B cell (primary cell): Measurements from ENCODE around the gene FARP1. TPM values are rescaled to one million over a fixed set of nuclear protein-coding genes. Genes with fewer than 3 reads are reported as not detected.

ENCODE experiments used
- ATAC-seq: fragments of 200-7000 bp; cut with Tn5 transposase; one replicate; pipeline ENCODE4 v1.10.0; 2021; ENCODE audit warnings: low read depth, mild to moderate bottlenecking, moderate number of reproducible peaks, moderate library complexity
- CTCF ChIA-PET: fragments of 350-600 bp; sonication (Branson Sonifier 250); formaldehyde crosslinking; loops from one replicate; lab custom pipeline; 2021; ENCODE audit warnings: antibody characterized with exemption, inconsistent platforms; lab: Charles Lee
- POLR2A ChIA-PET: fragments of 350-600 bp; sonication (Branson Sonifier 250); formaldehyde crosslinking; loops from one replicate; lab custom pipeline; 2021; ENCODE audit warnings: antibody characterized with exemption; lab: Charles Lee
- DNase-seq: peaks from one replicate; pipeline ENCODE4 v3.0.0; 2013
- H2AFZ ChIP-seq: 2 replicates; pipeline ENCODE4 v1.6.1; 2012; ENCODE audit warnings: mild to moderate bottlenecking, low read depth, low read length; ENCODE audit not compliant: insufficient read depth, poor library complexity, severe bottlenecking
- H3K27ac ChIP-seq, 2 donors: 1 replicate in 1 of 2; 2 replicates in 1 of 2; pipeline ENCODE4 v1.5.1; 2012 to 2013; ENCODE audit warnings: low read length in 2 of 2, mild to moderate bottlenecking in 2 of 2, moderate library complexity in 1 of 2
- H3K27me3 ChIP-seq, 4 experiments: fragments of 200-600 bp in 1 of 4; sonication (generic) in 1 of 4; replicated peaks in 1 of 4; 1 replicate in 2 of 4; 2 replicates in 2 of 4; pipeline versions ENCODE4 v1.6.1 to v1.7.0; 2013 to 2016; ENCODE audit warnings: low read length in 3 of 4, mild to moderate bottlenecking in 2 of 4, mixed read lengths in 1 of 4, moderate library complexity in 1 of 4; ENCODE audit not compliant: insufficient read depth in 4 of 4, control insufficient read depth in 3 of 4; ENCODE audit errors: control extremely low read depth in 1 of 4
- H3K36me3 ChIP-seq, 2 experiments: replicated peaks in 1 of 2; 1 replicate in 1 of 2; 2 replicates in 1 of 2; pipeline versions ENCODE4 v1.6.1 to v1.7.1; 2013; ENCODE audit warnings: low read length in 1 of 2; ENCODE audit not compliant: insufficient read depth in 2 of 2, control insufficient read depth in 1 of 2; ENCODE audit errors: control extremely low read depth in 1 of 2, extremely low read depth in 1 of 2
- H3K4me1 ChIP-seq, 2 donors: fragments of 200-600 bp in 1 of 2; sonication (generic) in 1 of 2; 1 replicate in 1 of 2; 2 replicates in 1 of 2; pipeline versions ENCODE4 v1.5.1 to v1.6.1; 2013 to 2017; ENCODE audit warnings: low read length in 2 of 2; ENCODE audit not compliant: control insufficient read depth in 2 of 2, insufficient read depth in 2 of 2
- H3K4me2 ChIP-seq: replicated peaks from 2 replicates; pipeline ENCODE3; 2012; ENCODE audit warnings: mild to moderate bottlenecking, low read depth, low read length; ENCODE audit not compliant: poor library complexity, severe bottlenecking
- H3K4me3 ChIP-seq, 5 experiments: fragments of 200-600 bp in 1 of 5; sonication (generic) in 1 of 5; 1 replicate in 3 of 5; 2 replicates in 2 of 5; pipeline versions ENCODE4 v1.5.1 to v1.7.0; 2011 to 2016; ENCODE audit warnings: low read length in 4 of 5, mild to moderate bottlenecking in 4 of 5, low read depth in 2 of 5, control low read depth in 1 of 5, moderate library complexity in 1 of 5; ENCODE audit not compliant: insufficient read depth in 1 of 5; ENCODE audit errors: control extremely low read depth in 1 of 5, extremely low read depth in 1 of 5
- H3K79me2 ChIP-seq: fragments of 200-600 bp; sonication (generic); one replicate; pipeline ENCODE4 v1.6.0; 2016; ENCODE audit warnings: low read length; ENCODE audit not compliant: control insufficient read depth, insufficient read depth
- H3K9ac ChIP-seq: fragments of 200-600 bp; sonication (generic); 2 replicates; pipeline ENCODE4 v1.6.1; 2017; ENCODE audit warnings: mild to moderate bottlenecking, low read length, moderate library complexity
- H3K9me3 ChIP-seq, 3 donors: one replicate each; pipeline versions ENCODE4 v1.6.1 to v1.7.1; 2013; ENCODE audit warnings: low read length in 2 of 3; ENCODE audit not compliant: control insufficient read depth in 2 of 3, insufficient read depth in 1 of 3; ENCODE audit errors: control extremely low read depth in 1 of 3
- H4K20me1 ChIP-seq: 2 replicates; pipeline ENCODE4 v1.6.0; 2012; ENCODE audit warnings: mild to moderate bottlenecking, low read length; ENCODE audit not compliant: insufficient read depth, control insufficient read depth, poor library complexity, severe bottlenecking
- H3K27ac Mint-ChIP-seq: one replicate; pipeline ENCODE4 v1.8.0; 2021; ENCODE audit warnings: mixed read lengths
- H3K27me3 Mint-ChIP-seq: one replicate; pipeline ENCODE4 v1.8.0; 2021; ENCODE audit warnings: mixed read lengths
- H3K4me1 Mint-ChIP-seq: one replicate; pipeline ENCODE4 v1.8.0; 2021; ENCODE audit warnings: mixed read lengths
- H3K4me3 Mint-ChIP-seq: one replicate; pipeline ENCODE4 v1.8.0; 2021; ENCODE audit warnings: mixed read lengths
- H3K9me3 Mint-ChIP-seq: one replicate; pipeline ENCODE4 v1.8.0; 2022; ENCODE audit warnings: mixed read lengths; ENCODE audit not compliant: insufficient read depth
- EZH2 ChIP-seq: IDR thresholded peaks from 2 replicates; pipeline ENCODE4 v1.6.1; 2012; ENCODE audit warnings: borderline replicate concordance, low read depth, mild to moderate bottlenecking, moderate library complexity, low read length; ENCODE audit not compliant: insufficient read depth, poor library complexity, severe bottlenecking
- WGBS: methylation state at CpG from one replicate; pipeline ENCODE4 v1.1.5; 2013; ENCODE audit warnings: missing lambda C conversion rate; ENCODE audit not compliant: insufficient coverage; 5-methylcytosine and 5-hydroxymethylcytosine counted together
- intact Hi-C: fragments of 100-400 bp; cut with micrococcal nuclease; formaldehyde crosslinking; loops from one replicate; pipeline ENCODE4 v1.10.0; 2022
- polyA plus RNA-seq: library from polyadenylated mRNA; depleted of rRNA; stranded (reverse); fragments of >200 nt; gene quantifications from 2 replicates; pipeline ENCODE4 v1.2.3, GENCODE V29; 2012
- total RNA-seq, 2 donors: library from RNA; stranded (reverse); fragments of 120-200 nt in 1 of 2; gene quantifications; 1 replicate in 1 of 2; 2 replicates in 1 of 2; pipeline versions ENCODE4 v1.2.3 to v1.2.4, GENCODE V29; 2013 to 2022
- TF ChIP-seq, protein P1 (sequence below): fragments of 200-600 bp; IDR thresholded peaks from one replicate; pipeline ENCODE4 v1.8.0; 2022; ENCODE audit warnings: antibody characterized with exemption, mild to moderate bottlenecking

The FARP1 gene
- total and polyA plus RNA-seq, 2 donors (not counting 1 experiment from before 2014, with no cell fraction given) = 0.15 to 1.5 TPM

DNA sequence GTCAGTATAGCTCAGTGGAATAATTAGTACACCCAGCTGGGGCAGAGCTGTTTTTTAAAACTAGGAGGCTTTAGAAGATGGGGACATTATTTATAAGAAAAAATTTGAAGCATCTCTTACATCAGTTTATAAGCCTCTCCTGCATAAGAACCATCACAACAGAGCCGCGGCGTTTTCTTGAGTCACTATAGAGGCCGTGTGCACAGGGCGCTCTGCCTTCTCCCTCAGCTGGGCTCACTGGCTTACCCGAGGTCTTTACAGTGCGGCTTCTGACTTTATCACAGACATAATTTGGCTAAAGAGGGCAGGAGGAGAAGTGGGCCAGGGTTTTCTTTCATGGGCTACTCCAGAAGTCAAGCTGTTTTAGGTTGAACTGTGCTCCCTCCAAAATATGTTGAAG, 169.7 kb downstream of the FARP1 start:
- Histone ChIP-seq H3K4me3 (no peak overlapping the region), H3K27ac (no peak overlapping the region), H3K9ac (no peak overlapping the region), H3K36me3 (no peaks in the 10 kb centered on the region), H3K79me2 (no peaks in the 10 kb centered on the region), H3K27me3 (no peaks in the 10 kb centered on the region), H3K4me2 (no peak overlapping the region), H3K4me1 (no peaks in the 10 kb centered on the region), H4K20me1 (no peaks in the 10 kb centered on the region), H3K9me3 (no peaks in the 10 kb centered on the region), H2AFZ (no peak overlapping the region)
- Mint-ChIP-seq H3K4me3 (no peak overlapping the region), H3K9me3 (no peaks in the 10 kb centered on the region), H3K4me1 (no peaks in the 10 kb centered on the region), H3K27me3 (peaks cover 3% of the 10 kb centered on the region), H3K27ac (no peak overlapping the region)
- ChIA-PET CTCF (no interaction called here), POLR2A (no interaction called here)
- no peak for ATAC-seq
- no peak for TF ChIP-seq EZH2
- intact Hi-C loops = no loop called here
- no CpG with 5 or more reads among the region's 7 CpGs for WGBS
- DNase-seq = no peak

DNA sequence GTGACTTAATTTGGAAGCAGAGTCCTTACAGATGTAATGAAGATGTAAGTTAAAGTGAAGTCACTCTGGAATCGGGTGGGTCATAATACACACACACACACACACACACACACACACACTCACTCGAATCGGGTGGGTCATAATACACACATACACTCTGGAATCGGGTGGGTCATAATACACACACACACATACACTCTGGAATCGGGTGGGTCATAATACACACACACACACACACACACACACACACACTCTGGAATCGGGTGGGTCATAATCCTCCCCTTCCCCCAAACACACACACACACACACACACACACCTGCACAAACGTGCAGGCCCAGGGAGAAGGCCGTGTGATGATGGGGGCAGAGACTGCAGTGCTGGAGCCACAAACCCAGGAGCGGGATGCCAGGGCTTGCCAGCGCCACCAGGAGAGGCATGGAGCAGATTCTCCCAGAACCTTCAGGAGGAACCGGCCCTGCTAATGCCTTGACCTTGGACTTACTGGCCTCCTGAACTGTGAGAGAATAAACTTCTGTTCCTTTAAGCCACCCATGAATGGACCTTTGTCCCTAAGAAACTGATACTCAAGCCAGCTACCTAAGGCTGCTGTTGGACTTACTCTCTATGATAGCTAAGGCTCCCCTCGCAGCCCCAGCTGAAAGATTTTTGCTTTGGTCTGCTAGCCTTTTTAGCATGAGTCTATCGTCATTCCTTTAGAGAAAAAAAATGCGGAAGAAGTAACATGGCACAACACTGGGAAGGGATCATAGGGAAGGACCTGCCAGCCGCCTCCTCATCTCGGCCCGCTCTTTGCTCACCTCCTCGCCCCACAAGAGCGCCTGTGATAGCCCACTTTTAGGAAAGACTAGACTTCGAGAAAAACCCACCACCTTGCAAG, 170.4 kb downstream of the FARP1 start:
- TF ChIP-seq, protein P1, sequence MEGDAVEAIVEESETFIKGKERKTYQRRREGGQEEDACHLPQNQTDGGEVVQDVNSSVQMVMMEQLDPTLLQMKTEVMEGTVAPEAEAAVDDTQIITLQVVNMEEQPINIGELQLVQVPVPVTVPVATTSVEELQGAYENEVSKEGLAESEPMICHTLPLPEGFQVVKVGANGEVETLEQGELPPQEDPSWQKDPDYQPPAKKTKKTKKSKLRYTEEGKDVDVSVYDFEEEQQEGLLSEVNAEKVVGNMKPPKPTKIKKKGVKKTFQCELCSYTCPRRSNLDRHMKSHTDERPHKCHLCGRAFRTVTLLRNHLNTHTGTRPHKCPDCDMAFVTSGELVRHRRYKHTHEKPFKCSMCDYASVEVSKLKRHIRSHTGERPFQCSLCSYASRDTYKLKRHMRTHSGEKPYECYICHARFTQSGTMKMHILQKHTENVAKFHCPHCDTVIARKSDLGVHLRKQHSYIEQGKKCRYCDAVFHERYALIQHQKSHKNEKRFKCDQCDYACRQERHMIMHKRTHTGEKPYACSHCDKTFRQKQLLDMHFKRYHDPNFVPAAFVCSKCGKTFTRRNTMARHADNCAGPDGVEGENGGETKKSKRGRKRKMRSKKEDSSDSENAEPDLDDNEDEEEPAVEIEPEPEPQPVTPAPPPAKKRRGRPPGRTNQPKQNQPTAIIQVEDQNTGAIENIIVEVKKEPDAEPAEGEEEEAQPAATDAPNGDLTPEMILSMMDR = no peak
- TF ChIP-seq EZH2 = no peak

More for the DNA sequence above, 170.4 kb downstream of the FARP1 start:
- Histone ChIP-seq H3K4me1 (no peaks in the 10 kb centered on the region), H3K27me3 (no peaks in the 10 kb centered on the region), H3K9ac (no peak overlapping the region), H4K20me1 (no peaks in the 10 kb centered on the region), H3K79me2 (no peaks in the 10 kb centered on the region), H3K4me2 (no peak overlapping the region), H3K4me3 (no peak overlapping the region), H3K36me3 (no peaks in the 10 kb centered on the region), H3K9me3 (no peaks in the 10 kb centered on the region), H2AFZ (no peak overlapping the region), H3K27ac (no peak overlapping the region)
- Mint-ChIP-seq H3K4me1 (no peaks in the 10 kb centered on the region), H3K27ac (no peak overlapping the region), H3K27me3 (peaks cover 2% of the 10 kb centered on the region), H3K9me3 (no peaks in the 10 kb centered on the region), H3K4me3 (no peak overlapping the region)
- ChIA-PET CTCF (no interaction called here), POLR2A (no interaction called here)
- ATAC-seq (no peak), DNase-seq (no peak)
- intact Hi-C loops = no loop called here
- 91% methylated on average over 13 of the region's 20 CpGs for WGBS
